ENCODE measurements around the gene RYR1.
"Not testable (repeated sequence)": the region's sequence is repeated elsewhere in the genome, so short reads cannot be mapped to it uniquely, and the experiment has no call there.

The RYR1 gene

GRCh38 chr19:38556521-38557174 is 123.2 kb downstream of the RYR1 start:
- Mint-ChIP-seq H3K27me3 (ENCODE audit: low read depth, poor library complexity) (peaks cover 17% of the 10 kb centered on the region), H3K9me3 (no peaks in the 10 kb centered on the region), H3K36me3 (ENCODE audit: low read depth) (no peaks in the 10 kb centered on the region), H3K4me1 (no peaks in the 10 kb centered on the region), H3K4me3 (no peak overlapping the region), H3K27ac (no peak overlapping the region)
- DNase-seq, result no peak
- TF ChIP-seq CTCF (IDR thresholded peaks at IDR 0.05), result no peak

GRCh38 chr19:38557205-38557799 is 123.8 kb downstream of the RYR1 start:
- no peaks in the 10 kb centered on the region for H3K4me1 Mint-ChIP-seq
- H3K4me3 Mint-ChIP-seq, result no peak overlapping the region
- peaks cover 18% of the 10 kb centered on the region for H3K27me3 Mint-ChIP-seq (ENCODE audit: low read depth, poor library complexity)
- no peaks in the 10 kb centered on the region for H3K9me3 Mint-ChIP-seq
- H3K36me3 Mint-ChIP-seq (ENCODE audit: low read depth), result peaks cover 5% of the 10 kb centered on the region
- TF ChIP-seq CTCF (IDR thresholded peaks at IDR 0.05), result no peak
- H3K27ac Mint-ChIP-seq, result no peak overlapping the region
- no peak for DNase-seq

GRCh38 chr19:38558933-38559332 is 125.4 kb downstream of the RYR1 start:
- not testable (repeated sequence) for H3K9me3 Mint-ChIP-seq; H3K4me1 Mint-ChIP-seq; H3K4me3 Mint-ChIP-seq; DNase-seq; H3K27ac Mint-ChIP-seq; H3K36me3 Mint-ChIP-seq (ENCODE audit: low read depth)
- H3K27me3 Mint-ChIP-seq (ENCODE audit: low read depth, poor library complexity), result peaks cover 18% of the 10 kb centered on the region

- Mint-ChIP-seq H3K9me3 (no peaks in the 10 kb centered on the region), H3K27me3 (ENCODE audit: low read depth, poor library complexity) (peaks cover 18% of the 10 kb centered on the region), H3K27ac (peak overlapping the region; percentile 53), H3K4me3 (no peak overlapping the region), H3K36me3 (ENCODE audit: low read depth) (peaks cover 5% of the 10 kb centered on the region), H3K4me1 (no peaks in the 10 kb centered on the region)
- no peak for DNase-seq
- no peak for TF ChIP-seq CTCF (IDR thresholded peaks at IDR 0.05)
Observed at GRCh38 chr19:38559428-38560401, 126.2 kb downstream of the RYR1 start.

- no peak for TF ChIP-seq CTCF (IDR thresholded peaks at IDR 0.05)
- H3K27me3 Mint-ChIP-seq (ENCODE audit: low read depth, poor library complexity), result peaks cover 15% of the 10 kb centered on the region
- DNase-seq, result no peak
- H3K27ac Mint-ChIP-seq, result no peak overlapping the region
- H3K4me1 Mint-ChIP-seq, result no peaks in the 10 kb centered on the region
- H3K4me3 Mint-ChIP-seq, result no peak overlapping the region
- peaks cover 5% of the 10 kb centered on the region for H3K36me3 Mint-ChIP-seq (ENCODE audit: low read depth)
- no peaks in the 10 kb centered on the region for H3K9me3 Mint-ChIP-seq
Observed at GRCh38 chr19:38561053-38561606, 127.6 kb downstream of the RYR1 start.

GRCh38 chr19:38561658-38562057 is 128.2 kb downstream of the RYR1 start:
- no peak for TF ChIP-seq CTCF (IDR thresholded peaks at IDR 0.05)
- Mint-ChIP-seq H3K4me1 (no peaks in the 10 kb centered on the region), H3K4me3 (no peak overlapping the region), H3K27me3 (ENCODE audit: low read depth, poor library complexity) (peaks cover 15% of the 10 kb centered on the region), H3K36me3 (ENCODE audit: low read depth) (peaks cover 5% of the 10 kb centered on the region), H3K27ac (peak overlapping the region; percentile 65), H3K9me3 (no peaks in the 10 kb centered on the region)
- no peak for DNase-seq

Data from nephron progenitor cell (in vitro differentiated cells).